ENCODE results near the gene BAZ2B. TPM values are rescaled to one million over a fixed set of nuclear protein-coding genes. Genes with fewer than 3 reads are reported as not detected.

The BAZ2B gene
- polyA plus RNA-seq, 5 donors: 53.2 to 128 (median 104) TPM

DNA sequence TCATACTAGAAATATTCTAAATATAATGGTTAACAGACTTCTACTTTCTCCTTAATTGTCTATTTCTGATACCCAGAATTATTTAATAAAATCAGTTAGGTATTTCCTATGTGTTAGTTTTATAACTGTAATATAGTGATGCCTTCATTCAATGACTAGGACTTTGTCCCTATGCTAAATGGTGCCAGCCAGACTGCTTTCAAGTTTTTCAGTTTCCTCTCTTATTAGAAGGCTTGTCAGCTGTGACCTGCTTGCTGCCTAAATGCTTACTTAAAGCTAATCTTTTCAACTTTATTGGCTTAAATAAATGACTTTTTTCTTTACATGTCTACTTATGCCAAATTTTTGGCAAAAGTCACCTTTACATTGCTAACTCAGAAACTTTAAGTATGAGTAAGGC, 30.7 kb downstream of the BAZ2B start:
- DNase-seq: no peak

DNA sequence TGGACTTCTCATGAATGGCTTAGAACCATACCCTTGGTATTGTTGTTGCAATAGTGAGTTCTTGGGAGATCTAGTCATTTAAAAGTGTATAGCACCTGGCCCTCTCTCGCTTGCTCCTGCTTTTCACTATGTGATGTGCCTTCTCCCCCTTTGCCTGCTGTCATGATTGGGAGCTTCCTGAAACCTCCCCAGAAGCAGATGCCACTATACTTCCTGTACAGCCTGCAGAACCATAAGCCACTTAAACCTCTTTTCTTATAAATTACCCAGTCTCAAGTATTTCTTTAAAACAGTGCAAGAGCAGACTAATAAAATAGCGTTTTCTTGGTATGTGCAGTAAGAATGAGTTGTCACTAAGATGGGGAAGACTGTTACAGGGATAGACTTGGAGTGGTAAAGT, 31.6 kb downstream of the BAZ2B start:
- no peak for DNase-seq

DNA sequence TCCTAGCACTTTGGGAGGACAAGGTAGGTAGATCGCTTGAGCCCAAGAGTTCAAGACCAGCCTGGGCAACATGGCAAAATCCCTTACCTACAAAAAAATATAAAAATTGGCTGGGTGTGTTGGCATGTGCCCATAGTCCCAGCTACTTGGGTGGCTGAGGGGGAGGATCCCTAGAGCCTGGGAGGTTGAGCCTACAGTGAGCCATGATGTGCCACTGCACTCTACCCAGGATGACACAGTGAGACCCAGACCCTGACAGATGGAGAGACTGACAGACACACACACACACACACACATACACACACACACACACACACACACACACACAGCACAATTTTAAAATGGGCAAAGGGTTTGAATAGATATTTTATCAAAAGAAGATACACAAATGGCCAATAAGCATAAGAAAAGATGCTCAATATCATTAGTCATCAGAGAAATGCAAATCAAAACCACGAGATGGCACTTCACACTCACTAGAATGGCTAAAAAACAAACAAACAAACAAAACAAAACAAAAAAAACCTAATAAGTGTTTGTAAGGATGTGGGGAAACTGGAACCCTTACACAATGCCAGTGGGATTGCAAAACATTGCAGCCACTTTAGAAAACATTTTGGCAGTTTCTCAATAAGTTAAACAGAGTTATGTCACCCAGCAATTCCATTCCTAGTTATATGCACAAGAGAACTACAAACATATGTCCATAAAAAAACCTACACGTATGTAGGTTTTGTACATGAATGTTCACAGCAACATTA, 42.3 kb downstream of the BAZ2B start:
- DNase-seq: peak in 1 of 2 donors; percentile 40

DNA sequence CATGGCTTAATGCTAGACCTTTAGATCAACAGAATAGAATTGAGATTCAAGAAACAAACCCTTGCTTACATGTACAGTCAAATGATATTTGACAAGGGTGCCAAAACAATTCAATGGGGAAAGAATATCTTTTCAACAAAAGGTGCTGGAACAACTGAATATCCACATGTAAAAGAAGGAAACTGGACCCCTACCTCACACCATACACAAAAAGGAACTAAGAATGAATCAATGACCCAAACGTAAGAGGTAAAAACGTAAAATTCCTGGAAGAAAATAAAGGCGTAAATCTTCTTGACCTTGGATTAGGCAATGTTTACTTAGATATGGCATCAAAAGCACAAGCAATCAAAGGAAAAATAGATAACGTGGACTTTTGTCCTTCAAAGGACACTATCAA, 43.1 kb downstream of the BAZ2B start:
- no peak for DNase-seq

DNA sequence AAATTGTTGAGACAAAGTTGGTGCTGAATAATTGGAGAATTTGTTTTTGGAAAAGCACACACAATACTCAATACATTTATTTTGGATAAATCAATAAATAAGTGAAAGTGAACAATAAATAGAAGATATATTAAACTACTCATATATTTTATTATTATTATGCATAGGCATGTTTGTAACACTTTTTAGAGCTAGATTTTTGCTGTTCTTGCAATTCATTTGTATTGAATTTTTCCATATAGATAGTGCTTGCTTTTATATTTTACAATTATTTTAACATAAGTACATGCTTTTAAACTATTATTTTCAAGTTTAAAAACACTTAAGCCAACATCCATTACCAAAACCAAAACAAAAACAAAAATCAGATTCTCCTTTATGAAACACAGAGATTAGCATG, 43.9 kb downstream of the BAZ2B start:
- DNase-seq: no peak

DNA sequence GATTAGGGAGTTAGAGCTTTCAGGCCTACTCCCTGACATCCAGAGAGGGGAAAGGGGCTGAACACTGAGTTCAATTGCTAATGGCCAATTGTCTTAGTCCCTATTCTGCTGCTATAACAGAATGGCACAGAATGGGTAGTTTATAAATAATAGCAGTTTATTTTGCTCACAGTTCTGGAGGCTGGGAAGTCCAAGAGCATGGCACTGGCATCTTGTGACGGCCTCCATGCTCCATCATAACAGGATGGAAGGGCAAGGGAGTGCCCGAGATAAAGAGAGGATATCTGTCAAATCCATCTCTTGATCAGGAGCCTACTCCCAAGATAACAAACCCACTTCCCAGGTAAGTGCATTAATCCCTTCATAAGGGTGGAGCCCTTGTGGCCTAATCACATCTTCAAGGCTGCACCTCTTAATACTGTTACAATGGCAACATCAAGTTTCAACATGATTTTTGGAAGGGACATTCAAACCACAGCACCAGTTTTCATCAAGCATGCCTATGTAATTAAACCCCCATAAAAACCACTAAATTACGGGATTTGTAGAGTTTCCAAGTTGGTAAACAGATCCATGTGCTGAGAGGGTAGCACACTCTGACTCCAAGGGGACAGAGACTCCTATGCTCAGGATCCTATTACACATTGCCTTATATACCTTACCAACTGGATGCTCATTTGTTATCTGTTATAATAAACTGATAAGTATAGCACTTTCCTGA, 44.6 kb downstream of the BAZ2B start:
- no peak for DNase-seq

DNA sequence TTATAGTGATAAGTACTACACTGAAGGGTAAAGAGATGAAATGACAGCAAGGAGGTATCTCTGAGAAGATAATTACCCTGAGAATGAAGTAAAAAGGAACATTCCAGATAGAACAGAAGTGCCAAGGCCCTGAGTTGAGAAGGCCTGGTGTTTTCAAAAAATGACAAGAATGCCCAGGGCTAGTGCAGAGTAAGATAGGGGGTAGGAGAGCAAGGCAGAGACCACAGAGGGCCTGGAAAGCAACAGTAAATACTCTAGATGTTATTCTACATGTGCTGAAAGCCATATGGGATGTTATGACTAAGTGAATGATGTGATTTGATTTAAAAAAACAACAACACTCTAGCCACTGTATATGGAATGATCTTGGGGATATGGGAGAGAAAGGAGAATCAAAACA, 52.3 kb downstream of the BAZ2B start:
- no peak for DNase-seq

DNA sequence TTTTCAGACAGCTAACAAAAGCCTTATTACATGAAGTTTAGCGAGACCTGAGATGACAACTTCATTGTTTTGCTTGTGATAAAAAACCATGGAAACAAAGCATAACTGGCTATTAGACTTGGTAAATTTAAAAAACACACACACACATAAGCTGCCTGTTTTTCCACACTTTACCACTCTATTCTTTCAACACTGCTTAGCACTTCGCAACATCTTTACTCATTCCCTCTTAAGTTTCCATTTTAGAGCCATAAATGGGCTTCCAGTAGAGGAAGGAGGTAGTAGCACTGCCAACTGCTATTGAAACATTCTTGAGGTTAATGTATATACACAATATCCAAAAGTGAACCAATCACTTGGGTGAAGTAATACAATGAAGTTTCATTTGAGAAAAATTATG, 54.1 kb downstream of the BAZ2B start:
- no peak for DNase-seq

DNA sequence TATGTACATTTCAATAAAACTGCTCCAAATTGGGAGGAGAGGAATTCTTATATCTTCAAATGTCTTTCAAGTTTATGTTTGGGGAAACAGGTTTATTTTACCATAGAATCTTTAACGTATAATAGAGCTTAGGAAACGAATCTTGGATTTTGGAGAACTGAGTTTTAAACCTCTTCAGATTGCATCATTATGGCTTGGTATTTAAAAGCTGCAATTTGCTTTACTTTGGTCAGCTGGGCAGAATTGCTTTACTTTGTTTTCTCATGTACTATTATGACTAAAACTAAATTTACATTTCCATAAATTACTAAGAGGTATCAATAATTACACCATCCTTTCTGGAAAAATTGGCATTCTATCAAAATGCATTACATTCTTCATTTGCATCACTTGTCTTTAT, 54.6 kb downstream of the BAZ2B start:
- no peak for DNase-seq

DNA sequence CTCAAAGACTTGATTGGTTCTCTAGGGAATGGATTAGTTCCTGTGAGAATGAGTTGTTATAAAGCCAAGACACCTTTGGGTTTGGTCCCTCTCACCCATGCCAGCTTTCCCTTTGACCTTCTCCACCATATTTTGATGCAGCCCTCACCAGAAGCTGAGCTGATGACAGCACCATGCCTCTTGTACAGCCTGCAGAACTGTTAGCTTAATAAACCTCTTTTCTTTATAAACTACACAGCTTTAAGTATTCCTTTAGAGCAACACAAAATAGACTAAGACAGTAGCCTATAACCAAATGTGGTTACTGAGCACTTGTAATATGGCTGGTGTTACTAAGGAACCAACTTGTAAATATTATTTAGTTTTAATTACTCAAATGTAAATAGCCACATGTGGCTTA, 55.1 kb downstream of the BAZ2B start:
- DNase-seq: no peak

DNA sequence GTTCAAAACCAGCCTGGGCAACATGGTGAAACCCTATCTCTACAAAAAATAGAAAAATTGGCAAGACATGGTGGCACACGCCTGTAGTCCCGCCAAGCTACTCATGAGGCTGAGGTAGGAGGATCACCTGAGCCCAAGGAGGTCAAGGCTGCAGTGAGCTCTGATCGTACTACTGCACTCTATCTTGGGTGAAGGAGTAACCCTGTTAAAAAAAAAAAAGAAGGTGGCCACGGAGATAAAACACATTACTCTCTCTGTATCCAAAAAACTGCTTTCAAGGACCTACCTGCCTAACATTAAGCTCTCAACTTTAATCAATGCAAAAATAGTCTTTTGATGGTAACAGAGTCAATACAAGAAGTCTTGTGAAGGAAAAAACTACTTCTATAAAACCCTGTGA, 57.3 kb downstream of the BAZ2B start:
- DNase-seq: no peak

DNA sequence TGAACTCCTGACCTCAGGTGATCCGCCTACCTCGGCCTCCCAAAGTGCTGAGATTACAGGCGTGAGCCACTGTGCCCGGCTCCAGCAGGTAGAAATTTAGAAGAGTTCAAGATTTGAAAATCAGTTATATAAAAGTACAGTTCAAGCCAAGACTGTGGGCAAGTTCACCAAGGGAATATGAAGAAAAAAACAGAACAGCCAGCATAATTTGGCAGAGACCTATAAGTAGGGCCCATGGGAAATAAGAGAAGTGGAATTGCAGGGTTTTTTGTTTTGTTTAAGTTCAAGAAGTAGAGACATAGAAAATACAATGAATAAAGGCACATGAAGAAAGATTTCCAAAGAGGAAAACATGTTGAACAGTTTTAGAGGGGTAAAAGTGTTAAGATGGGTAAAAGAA, 57.9 kb downstream of the BAZ2B start:
- no peak for DNase-seq

DNA sequence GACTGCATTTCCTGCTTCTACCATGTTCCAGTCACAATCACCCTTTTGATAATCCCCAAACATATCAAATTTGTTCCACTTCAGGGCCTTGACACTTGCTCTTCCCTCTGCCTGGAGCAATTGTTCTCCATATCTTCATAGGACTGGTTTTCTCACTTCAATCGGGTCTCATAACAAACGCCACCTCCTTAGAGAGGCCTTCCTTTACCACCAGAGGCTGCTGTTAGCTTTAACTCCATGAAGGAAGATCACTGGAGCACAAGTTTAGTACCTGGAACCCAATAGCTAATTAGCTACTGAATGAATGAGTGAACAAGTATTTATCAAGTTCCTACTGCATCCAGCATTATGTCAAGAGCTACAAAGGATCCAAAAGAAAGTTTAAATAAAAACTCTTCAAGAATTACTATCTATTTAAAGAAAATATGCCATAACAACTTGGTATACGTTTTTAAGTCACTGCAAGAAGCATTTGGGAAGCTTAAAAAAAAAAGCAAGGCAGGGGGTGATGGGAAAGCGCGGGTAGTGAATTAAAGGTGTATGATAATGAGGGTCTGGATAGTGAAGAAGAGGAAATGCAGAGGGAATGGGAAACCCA, 58.8 kb downstream of the BAZ2B start:
- no peak for DNase-seq

DNA sequence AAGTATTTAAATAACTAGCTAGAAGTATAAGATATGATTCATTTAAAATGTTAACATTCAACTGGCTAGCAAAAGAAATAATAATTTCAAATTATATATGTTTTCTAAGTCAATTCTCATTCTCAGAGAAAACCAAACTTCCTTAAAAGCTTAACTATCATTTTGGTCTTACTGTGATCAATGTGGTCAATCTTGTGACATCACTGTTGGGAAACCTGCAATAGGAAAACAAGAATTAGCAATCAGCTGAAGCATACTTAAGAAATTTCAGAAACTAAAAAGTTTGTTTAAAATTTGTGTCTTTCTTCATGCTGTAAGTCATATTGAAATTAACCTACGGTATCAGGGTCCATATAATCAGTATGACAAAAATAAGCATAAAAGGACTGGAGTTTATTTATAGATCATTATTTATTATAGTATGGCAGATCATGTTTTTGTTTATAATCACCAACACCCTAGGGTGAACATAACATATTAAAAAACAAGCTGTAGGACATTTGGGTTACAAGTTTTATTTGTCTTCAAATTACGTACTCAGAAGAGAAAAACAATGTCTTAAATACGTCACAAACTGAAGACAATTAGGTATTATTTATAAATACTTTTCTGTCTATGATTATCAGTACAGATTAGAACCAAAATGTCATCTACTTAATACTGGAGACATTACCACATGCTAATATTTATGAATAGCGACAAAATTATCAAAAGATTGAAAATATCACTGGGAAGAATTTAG, 60.5 kb downstream of the BAZ2B start:
- DNase-seq: no peak

DNA sequence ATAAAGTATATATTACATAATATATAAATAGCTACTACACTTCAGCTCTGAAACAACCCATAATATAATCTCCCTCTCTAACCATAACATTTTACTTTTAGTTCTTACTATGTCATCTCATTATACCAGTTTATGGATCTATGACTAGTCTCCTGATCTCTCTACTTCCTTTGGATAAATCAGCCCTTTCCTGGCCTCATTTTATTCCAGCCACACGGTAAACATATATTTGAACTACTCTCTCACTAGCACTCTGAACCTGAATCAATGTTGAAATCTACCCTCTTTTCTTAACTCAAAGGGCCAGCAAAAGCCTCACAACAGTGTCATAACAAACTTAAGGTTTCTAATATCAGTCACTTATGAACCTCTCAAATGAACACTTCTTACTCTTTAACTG, 62.6 kb downstream of the BAZ2B start:
- no peak for DNase-seq

DNA sequence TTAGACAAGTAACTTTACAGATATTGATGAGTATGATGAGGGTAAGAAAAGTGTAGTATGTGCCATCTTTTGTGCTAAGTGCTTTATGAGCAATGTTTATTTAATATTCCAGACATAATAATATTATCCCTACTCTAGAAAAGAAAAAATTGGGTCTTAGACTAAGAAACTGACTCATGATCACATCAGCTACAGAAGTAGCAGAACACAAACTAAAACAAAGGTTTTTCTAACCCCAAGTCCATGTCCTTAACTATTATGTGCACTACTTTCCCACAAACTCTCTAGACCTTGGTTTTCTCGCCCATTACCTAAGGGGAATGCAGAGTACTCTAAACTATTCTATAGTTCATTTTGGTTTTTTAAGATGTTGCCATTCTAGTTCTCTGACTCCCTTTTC, 64.5 kb downstream of the BAZ2B start:
- no peak for DNase-seq

DNA sequence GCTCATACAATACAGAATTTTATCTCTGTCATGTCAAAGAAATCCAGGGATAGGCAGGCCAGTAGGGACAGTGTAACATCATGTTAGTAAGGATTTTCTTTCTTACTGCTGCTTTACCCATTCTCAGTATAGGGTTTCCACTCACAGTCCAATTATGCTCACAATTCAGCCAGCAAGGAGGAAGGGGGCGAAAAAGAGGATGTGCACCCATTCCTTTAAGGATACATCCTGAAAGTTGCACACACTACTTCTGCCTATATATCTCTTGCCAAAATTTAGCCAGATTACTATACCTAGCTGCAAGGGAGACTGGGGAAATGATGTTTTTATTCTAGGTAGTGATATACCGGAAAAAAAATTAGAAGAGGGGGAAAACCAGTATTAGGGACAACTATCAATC, 66.1 kb downstream of the BAZ2B start:
- DNase-seq: no peak

DNA sequence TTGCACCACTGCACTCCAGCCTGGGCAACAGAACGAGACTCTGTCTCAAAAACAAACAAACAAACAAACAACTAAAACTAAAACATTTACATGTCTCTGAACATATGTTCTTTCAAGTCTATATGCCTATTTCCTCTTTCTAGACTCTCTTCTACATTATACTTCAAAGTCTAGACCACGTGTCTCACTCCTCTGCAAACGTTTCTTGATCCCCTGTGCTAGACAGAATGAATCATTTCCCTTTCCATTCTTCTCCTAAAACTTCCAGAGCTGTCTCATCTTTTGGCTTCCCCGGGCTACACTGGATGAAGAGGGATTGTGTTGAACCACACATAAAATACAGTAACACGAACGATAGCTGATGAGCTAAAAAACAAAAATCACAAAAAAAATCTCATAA, 67.1 kb downstream of the BAZ2B start:
- DNase-seq: no peak

DNA sequence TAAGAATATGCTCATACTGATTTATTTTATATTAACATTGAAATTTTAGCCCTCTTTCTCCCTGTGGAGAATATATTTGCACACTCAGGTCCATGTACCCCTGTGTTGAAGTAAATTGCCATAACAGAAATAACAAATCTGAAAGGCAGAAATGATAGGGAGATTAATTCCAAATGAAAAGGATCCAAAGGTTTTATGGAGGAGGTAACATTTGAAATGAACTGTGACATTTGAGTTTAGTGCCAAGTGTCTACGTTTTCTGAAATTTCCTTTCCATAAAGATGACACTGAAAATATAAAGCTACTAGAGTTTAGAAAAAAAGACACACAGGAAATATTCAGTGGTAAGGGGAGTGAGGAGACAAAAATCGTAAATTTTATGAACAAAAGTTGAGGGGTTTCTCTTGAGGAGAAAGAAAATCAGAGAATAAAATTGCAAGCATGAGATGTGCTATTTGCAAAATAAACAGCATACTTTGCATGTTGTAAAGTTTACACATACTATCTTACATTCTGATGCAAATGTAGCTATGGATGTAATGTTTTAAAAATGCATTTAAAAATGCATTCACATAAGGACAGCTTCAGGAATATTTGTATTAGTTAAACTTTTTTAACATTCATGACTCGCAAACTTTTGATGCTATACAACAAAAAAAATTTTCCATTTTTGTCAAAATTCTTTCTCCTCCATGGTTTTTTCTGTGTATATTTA, 69.5 kb downstream of the BAZ2B start:
- DNase-seq: no peak

DNA sequence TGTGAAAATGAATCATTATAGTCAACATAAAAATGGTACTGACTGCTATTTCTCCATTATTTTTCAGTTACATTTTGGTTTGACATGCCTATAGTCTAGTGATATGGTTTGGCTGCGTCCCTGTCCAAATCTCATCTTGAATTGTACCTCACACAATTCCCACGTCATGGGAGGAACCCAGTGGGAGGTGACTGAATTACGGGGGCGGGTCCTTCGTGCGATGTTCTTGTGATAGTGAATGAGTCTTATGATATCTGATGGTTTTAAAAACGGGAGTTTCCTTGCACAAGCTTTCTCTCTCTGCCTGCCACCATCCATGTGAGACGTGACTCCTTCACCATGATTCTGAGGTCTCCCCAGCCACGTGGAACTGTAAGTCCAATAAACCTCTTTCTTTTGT, 70.3 kb downstream of the BAZ2B start:
- DNase-seq: no peak

DNA sequence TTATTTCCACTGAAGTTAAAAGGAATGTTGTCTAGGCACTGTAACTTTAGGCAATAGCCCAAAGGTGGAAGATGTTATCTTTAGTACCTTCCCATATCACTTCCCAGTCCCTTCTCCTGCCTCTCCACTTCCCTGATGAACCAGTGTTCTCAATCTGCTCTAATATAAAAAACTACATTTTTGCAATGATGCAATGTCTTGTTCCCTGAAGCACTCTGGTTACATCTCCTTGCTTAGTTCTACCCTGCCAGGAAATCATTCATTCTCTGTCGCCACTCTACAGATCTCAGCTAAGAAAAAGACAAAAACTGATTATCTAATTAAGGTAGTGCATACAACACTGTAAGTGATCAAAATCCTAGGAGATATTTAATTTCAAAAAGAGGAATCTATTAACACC, 71.3 kb downstream of the BAZ2B start:
- no peak for DNase-seq

DNA sequence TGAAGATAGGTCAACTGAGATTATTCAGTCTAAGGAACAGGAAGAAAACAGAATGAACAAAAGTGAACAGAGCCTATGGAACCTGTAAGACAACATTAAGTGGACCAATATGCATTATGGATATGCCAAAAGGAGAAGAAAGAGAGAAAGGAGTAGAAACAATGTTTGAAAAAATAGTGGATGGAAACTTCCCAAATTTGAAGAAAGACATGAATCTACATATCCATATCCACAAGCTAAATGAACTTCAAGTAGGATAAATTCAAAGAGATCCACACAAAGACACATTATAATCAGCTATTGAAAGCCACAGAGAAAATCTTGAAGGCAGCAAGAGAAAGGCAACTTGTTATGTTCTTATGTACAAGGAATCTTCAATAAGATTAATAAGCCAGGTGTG, 74.2 kb downstream of the BAZ2B start:
- no peak for DNase-seq

Measured in right lung (tissue), 5 donors.